Measurements from ENCODE around the gene PGA4.
"Not testable (repeated sequence)": the region's sequence is repeated elsewhere in the genome, so short reads cannot be mapped to it uniquely, and the experiment has no call there.

PGA4 gene

GRCh38 chr11:61203873-61204272 is 18.3 kb upstream of the PGA4 start:
- not testable (repeated sequence) for DNase-seq (ENCODE audit: low read depth in 2 of 2, low spot score in 1 of 2)

GRCh38 chr11:61204502-61205059 is 17.6 kb upstream of the PGA4 start:
- not testable (repeated sequence) for DNase-seq (ENCODE audit: low read depth in 2 of 2, low spot score in 1 of 2)

- DNase-seq (ENCODE audit: low read depth in 2 of 2, low spot score in 1 of 2) = not testable (repeated sequence)
These were observed 14.4 kb upstream of the PGA4 start for GRCh38 chr11:61207636-61208310.

GRCh38 chr11:61210629-61211028 is 11.5 kb upstream of the PGA4 start:
- DNase-seq (ENCODE audit: low read depth in 2 of 2, low spot score in 1 of 2) = not testable (repeated sequence)

- DNase-seq (ENCODE audit: low read depth in 2 of 2, low spot score in 1 of 2) = not testable (repeated sequence)
These were observed 10.7 kb upstream of the PGA4 start for GRCh38 chr11:61211327-61211952.

- not testable (repeated sequence) for DNase-seq (ENCODE audit: low read depth in 2 of 2, low spot score in 1 of 2)
These were observed 9.9 kb upstream of the PGA4 start for GRCh38 chr11:61212202-61212601.

GRCh38 chr11:61213711-61214324 is 8.3 kb upstream of the PGA4 start:
- not testable (repeated sequence) for DNase-seq (ENCODE audit: low read depth in 2 of 2, low spot score in 1 of 2)

GRCh38 chr11:61218306-61218705 is 3.8 kb upstream of the PGA4 start:
- DNase-seq (ENCODE audit: low read depth in 2 of 2, low spot score in 1 of 2) = not testable (repeated sequence)

- DNase-seq (ENCODE audit: low read depth in 2 of 2, low spot score in 1 of 2) = not testable (repeated sequence)
These were observed 3.1 kb upstream of the PGA4 start for GRCh38 chr11:61219016-61219415.

- DNase-seq (ENCODE audit: low read depth in 2 of 2, low spot score in 1 of 2) = not testable (repeated sequence)
These were observed 545 bp downstream of the PGA4 start for GRCh38 chr11:61222692-61223091.

- not testable (repeated sequence) for DNase-seq (ENCODE audit: low read depth in 2 of 2, low spot score in 1 of 2)
These were observed 4.5 kb downstream of the PGA4 start for GRCh38 chr11:61226457-61227137.

- not testable (repeated sequence) for DNase-seq (ENCODE audit: low read depth in 2 of 2, low spot score in 1 of 2)
These were observed 7.3 kb downstream of the PGA4 start for GRCh38 chr11:61229458-61229857.

GRCh38 chr11:61231033-61231432 is 8.9 kb downstream of the PGA4 start:
- DNase-seq (ENCODE audit: low read depth in 2 of 2, low spot score in 1 of 2) = not testable (repeated sequence)

- DNase-seq (ENCODE audit: low read depth in 2 of 2, low spot score in 1 of 2) = not testable (repeated sequence)
These were observed 9.4 kb downstream of the PGA4 start for GRCh38 chr11:61231585-61231984.

GRCh38 chr11:61232548-61233145 is 10.5 kb downstream of the PGA4 start:
- DNase-seq (ENCODE audit: low read depth in 2 of 2, low spot score in 1 of 2) = not testable (repeated sequence)

- not testable (repeated sequence) for DNase-seq (ENCODE audit: low read depth in 2 of 2, low spot score in 1 of 2)
These were observed 15.0 kb downstream of the PGA4 start for GRCh38 chr11:61237130-61237529.

GRCh38 chr11:61240288-61240687 is 18.1 kb downstream of the PGA4 start:
- not testable (repeated sequence) for DNase-seq (ENCODE audit: low read depth in 2 of 2, low spot score in 1 of 2)

GRCh38 chr11:61240875-61241274 is 18.7 kb downstream of the PGA4 start, which contains the start of gene PGA5:
Gene PGA5 (plus strand): TSS chr11:61241175. CDS start chr11:61241227, 52 bp downstream.
- DNase-seq (ENCODE audit: low read depth in 2 of 2, low spot score in 1 of 2) = not testable (repeated sequence)

- DNase-seq (ENCODE audit: low read depth in 2 of 2, low spot score in 1 of 2) = not testable (repeated sequence)
These were observed 19.4 kb downstream of the PGA4 start for GRCh38 chr11:61241526-61241925.

GRCh38 chr11:61245284-61245964 is 23.3 kb downstream of the PGA4 start:
- DNase-seq (ENCODE audit: low read depth in 2 of 2, low spot score in 1 of 2) = not testable (repeated sequence)

Measured in stimulated activated CD8-positive, alpha-beta memory T cell treated with anti-CD3 and anti-CD28 coated beads, Interleukin-4, amount 100 ng/mL, for 4 hours (primary cell).